Calu3 (cell line): ENCODE results near the gene ARHGEF10L. TPM values are rescaled to one million over a fixed set of nuclear protein-coding genes. Genes with fewer than 3 reads are reported as not detected.

Source experiments
- BruUV-seq: library from RNA; stranded (reverse); fragments of 400-500 nt; replicated peaks from 2 replicates; lab custom pipeline; 2021; lab: Mats Ljungman, UMichigan
- CTCF ChIA-PET: fragments of 300-600 bp; sonication (Branson Sonifier 250); formaldehyde crosslinking; loops from one replicate; lab custom pipeline; 2022; ENCODE audit warnings: antibody characterized with exemption; lab: Charles Lee
- DNase-seq: peaks from one replicate; pipeline ENCODE4 v3.0.0; 2022
- H3K27ac Mint-ChIP-seq: one replicate; pipeline ENCODE4 v1.8.0; 2022; ENCODE audit warnings: mixed read lengths; ENCODE audit not compliant: unreplicated experiment
- H3K27me3 Mint-ChIP-seq: one replicate; pipeline ENCODE4 v1.8.0; 2022; ENCODE audit warnings: mixed read lengths; ENCODE audit not compliant: unreplicated experiment
- H3K36me3 Mint-ChIP-seq: one replicate; pipeline ENCODE4 v1.8.0; 2022; ENCODE audit warnings: mild to moderate bottlenecking, moderate library complexity, mixed read lengths; ENCODE audit not compliant: insufficient read depth, unreplicated experiment
- H3K4me1 Mint-ChIP-seq: one replicate; pipeline ENCODE4 v1.8.0; 2022; ENCODE audit warnings: mild to moderate bottlenecking, low read depth, mixed read lengths; ENCODE audit not compliant: unreplicated experiment
- H3K4me3 Mint-ChIP-seq: one replicate; pipeline ENCODE4 v1.8.0; 2022; ENCODE audit warnings: mild to moderate bottlenecking, low read depth, moderate library complexity, mixed read lengths; ENCODE audit not compliant: unreplicated experiment
- H3K9me3 Mint-ChIP-seq: one replicate; pipeline ENCODE4 v1.8.0; 2022; ENCODE audit warnings: low read depth, mixed read lengths; ENCODE audit not compliant: unreplicated experiment
- intact Hi-C: fragments of 100-400 bp; cut with micrococcal nuclease; formaldehyde crosslinking; loops from one replicate; pipeline ENCODE4 v1.10.0; 2022; ENCODE audit not compliant: unreplicated experiment
- total RNA-seq: library from RNA; stranded (reverse); gene quantifications from 2 replicates; pipeline ENCODE4 v1.2.3, GENCODE V29; 2022
- TF ChIP-seq, protein P1 (sequence below): fragments of 200-600 bp; IDR thresholded peaks from one replicate; pipeline ENCODE4 v1.8.0; 2022; ENCODE audit warnings: antibody characterized with exemption; ENCODE audit not compliant: unreplicated experiment

The ARHGEF10L gene
- total RNA-seq, 1 experiment from 2014 or later: 20.1 TPM

DNA sequence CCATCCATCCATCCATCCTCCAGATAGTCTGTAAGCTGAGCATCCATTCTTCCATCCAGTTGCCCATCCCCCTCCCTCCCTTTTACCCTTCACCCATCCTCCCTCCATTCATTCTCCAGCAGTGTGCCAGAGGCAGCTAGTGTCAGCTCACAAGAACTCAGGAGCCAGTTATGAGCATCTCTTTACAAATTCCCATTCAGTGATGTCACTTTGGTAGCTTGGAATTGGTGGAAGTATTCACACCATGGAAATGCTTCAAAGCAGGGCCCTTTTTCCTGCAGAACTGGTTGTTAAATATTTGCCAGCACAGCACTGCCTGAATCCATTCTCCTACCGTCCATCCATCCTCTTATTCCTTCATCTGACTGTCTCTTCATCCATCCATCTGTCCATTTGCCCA is 72.5 kb downstream of the ARHGEF10L start:
- intact Hi-C loops: no loop called here
- no peak overlapping the region for H3K4me3 Mint-ChIP-seq
- no TSS peak for BruUV-seq
- H3K4me1 Mint-ChIP-seq: no peaks in the 10 kb centered on the region
- CTCF ChIA-PET: no interaction called here
- H3K36me3 Mint-ChIP-seq: no peaks in the 10 kb centered on the region
- no peak overlapping the region for H3K27ac Mint-ChIP-seq
- H3K9me3 Mint-ChIP-seq: no peaks in the 10 kb centered on the region
- TF ChIP-seq, protein P1, sequence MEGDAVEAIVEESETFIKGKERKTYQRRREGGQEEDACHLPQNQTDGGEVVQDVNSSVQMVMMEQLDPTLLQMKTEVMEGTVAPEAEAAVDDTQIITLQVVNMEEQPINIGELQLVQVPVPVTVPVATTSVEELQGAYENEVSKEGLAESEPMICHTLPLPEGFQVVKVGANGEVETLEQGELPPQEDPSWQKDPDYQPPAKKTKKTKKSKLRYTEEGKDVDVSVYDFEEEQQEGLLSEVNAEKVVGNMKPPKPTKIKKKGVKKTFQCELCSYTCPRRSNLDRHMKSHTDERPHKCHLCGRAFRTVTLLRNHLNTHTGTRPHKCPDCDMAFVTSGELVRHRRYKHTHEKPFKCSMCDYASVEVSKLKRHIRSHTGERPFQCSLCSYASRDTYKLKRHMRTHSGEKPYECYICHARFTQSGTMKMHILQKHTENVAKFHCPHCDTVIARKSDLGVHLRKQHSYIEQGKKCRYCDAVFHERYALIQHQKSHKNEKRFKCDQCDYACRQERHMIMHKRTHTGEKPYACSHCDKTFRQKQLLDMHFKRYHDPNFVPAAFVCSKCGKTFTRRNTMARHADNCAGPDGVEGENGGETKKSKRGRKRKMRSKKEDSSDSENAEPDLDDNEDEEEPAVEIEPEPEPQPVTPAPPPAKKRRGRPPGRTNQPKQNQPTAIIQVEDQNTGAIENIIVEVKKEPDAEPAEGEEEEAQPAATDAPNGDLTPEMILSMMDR: no peak
- no peak for DNase-seq
- no peaks in the 10 kb centered on the region for H3K27me3 Mint-ChIP-seq

DNA sequence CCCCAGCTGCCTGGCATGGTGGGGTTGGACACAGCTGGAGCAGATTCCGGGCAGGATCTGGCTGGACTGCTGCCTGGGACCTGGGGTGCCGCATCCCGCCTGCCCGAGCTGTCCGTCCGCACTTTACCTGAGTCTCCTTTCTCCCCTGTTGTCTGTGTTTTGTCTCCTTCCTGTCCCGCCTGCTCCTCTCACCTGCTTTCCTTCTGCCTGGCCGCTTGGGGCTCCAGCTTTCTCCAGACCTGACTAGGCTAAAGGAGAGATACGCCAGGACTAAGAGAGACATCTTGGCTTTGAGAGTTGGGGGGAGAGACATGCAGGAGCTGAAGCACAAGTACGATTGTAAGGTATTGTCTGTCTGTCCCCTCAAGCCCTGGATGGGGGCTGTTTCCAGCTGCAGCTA is 73.3 kb downstream of the ARHGEF10L start:
- CTCF ChIA-PET: no interaction called here

DNA sequence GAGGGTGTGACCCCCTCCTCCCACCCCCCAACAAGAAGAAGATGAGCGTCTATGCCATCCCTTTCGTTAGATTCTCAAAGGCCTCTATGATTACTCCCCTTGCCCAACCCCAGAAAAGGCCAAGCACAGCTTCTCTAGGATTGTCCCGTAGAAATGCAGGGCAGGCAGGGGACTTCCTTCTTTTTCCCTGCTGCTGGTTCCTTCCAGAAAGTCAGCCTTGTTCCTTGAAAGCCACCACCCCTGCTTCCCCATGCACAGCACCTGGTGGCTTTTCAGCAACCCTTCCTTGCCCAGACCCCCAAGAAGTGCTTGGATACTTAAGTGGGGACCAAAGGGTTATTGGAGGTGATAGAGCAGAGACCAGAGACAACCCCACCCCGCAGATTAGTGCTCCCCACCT is 75.1 kb downstream of the ARHGEF10L start:
- Mint-ChIP-seq H3K27me3 (no peaks in the 10 kb centered on the region), H3K9me3 (no peaks in the 10 kb centered on the region), H3K36me3 (no peaks in the 10 kb centered on the region), H3K27ac (no peak overlapping the region), H3K4me1 (peaks cover 6% of the 10 kb centered on the region), H3K4me3 (no peak overlapping the region)
- BruUV-seq: no TSS peak
- TF ChIP-seq, protein P1: no peak
- intact Hi-C loops: no loop called here
- CTCF ChIA-PET: no interaction called here
- DNase-seq: no peak

More for the DNA sequence above, 73.3 kb downstream of the ARHGEF10L start:
- Mint-ChIP-seq H3K9me3 (no peaks in the 10 kb centered on the region), H3K4me1 (no peaks in the 10 kb centered on the region), H3K4me3 (no peak overlapping the region), H3K27ac (no peak overlapping the region), H3K27me3 (no peaks in the 10 kb centered on the region), H3K36me3 (no peaks in the 10 kb centered on the region)
- TF ChIP-seq, protein P1: no peak
- DNase-seq: no peak
- intact Hi-C loops: no loop called here
- BruUV-seq: no TSS peak

DNA sequence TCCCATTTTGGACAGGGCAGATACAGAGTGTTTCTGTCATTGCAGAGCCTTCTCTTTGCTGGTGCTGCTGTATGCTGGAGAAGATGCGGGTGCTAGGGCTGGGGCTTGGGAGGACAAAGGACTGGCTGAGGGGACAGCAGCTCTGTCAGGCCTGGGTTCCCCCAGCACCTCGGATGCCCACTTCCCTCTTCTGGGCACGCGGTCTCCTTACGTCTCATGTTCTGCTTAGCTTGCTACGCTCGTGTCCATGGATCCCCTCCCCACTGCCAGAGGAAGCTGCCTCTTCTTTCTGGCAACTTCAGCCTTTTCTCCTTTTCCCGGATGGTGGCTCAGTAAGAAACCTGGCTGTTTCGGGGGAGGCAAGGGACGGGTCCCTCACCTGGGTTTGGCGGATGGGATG is 75.7 kb downstream of the ARHGEF10L start:
- peaks cover 6% of the 10 kb centered on the region for H3K4me1 Mint-ChIP-seq
- H3K4me3 Mint-ChIP-seq: no peak overlapping the region
- CTCF ChIA-PET: no interaction called here
- H3K9me3 Mint-ChIP-seq: no peaks in the 10 kb centered on the region
- TF ChIP-seq, protein P1: no peak
- BruUV-seq: no TSS peak
- H3K27me3 Mint-ChIP-seq: no peaks in the 10 kb centered on the region
- H3K27ac Mint-ChIP-seq: no peak overlapping the region
- peaks cover under 1% of the 10 kb centered on the region for H3K36me3 Mint-ChIP-seq
- no peak for DNase-seq
- intact Hi-C loops: no loop called here
